ENCODE data around the gene ZNF76.

ZNF76 gene

GRCh38 chr6:35220711-35221110, 38.8 kb upstream of the ZNF76 start:
- Histone ChIP-seq H3K4me1 (ENCODE audit: control insufficient read depth, insufficient read depth, low read length) (no peaks in the 10 kb centered on the region), H3K4me3 (ENCODE audit: low read length) (no peak overlapping the region), H3K9me3 (ENCODE audit: control insufficient read depth, low read length) (no peaks in the 10 kb centered on the region), H3K36me3 (ENCODE audit: control insufficient read depth, insufficient read depth, low read length) (no peaks in the 10 kb centered on the region), H3K9ac (ENCODE audit: low read length) (no peak overlapping the region), H3K27me3 (ENCODE audit: control insufficient read depth, insufficient read depth, low read length) (peaks cover 55% of the 10 kb centered on the region)

- H3K9ac ChIP-seq (ENCODE audit: low read length), result no peak overlapping the region
- H3K9me3 ChIP-seq (ENCODE audit: control insufficient read depth, low read length), result no peaks in the 10 kb centered on the region
- H3K36me3 ChIP-seq (ENCODE audit: control insufficient read depth, insufficient read depth, low read length), result no peaks in the 10 kb centered on the region
- peaks cover 30% of the 10 kb centered on the region for H3K27me3 ChIP-seq (ENCODE audit: control insufficient read depth, insufficient read depth, low read length)
- no peak overlapping the region for H3K4me3 ChIP-seq (ENCODE audit: low read length)
- H3K4me1 ChIP-seq (ENCODE audit: control insufficient read depth, insufficient read depth, low read length), result no peaks in the 10 kb centered on the region
Observed at GRCh38 chr6:35223396-35223795, 36.1 kb upstream of the ZNF76 start.

DNA sequence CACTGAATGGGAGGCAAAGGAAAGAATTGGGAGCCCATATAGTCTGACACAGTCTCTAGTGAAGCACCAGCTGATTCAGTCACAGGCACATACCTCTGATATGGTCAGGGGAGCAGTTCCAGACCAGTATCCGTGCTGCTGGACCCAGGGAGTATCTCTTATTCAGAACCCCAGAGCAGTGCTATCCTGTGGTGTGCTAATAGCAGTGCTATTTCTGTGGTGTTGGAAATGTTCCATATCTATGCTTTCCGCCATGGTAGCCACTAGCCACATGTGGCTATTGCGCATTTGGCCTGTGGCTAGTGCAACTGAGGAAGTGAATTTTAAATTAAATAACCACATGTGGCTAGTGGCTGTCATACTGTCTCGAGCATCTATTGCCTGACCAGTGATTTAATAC, 34.8 kb upstream of the ZNF76 start:
- H3K9ac ChIP-seq (ENCODE audit: low read length), result no peak overlapping the region
- no peaks in the 10 kb centered on the region for H3K9me3 ChIP-seq (ENCODE audit: control insufficient read depth, low read length)
- peaks cover 18% of the 10 kb centered on the region for H3K27me3 ChIP-seq (ENCODE audit: control insufficient read depth, insufficient read depth, low read length)
- no peak overlapping the region for H3K4me3 ChIP-seq (ENCODE audit: low read length)
- H3K36me3 ChIP-seq (ENCODE audit: control insufficient read depth, insufficient read depth, low read length), result no peaks in the 10 kb centered on the region
- no peaks in the 10 kb centered on the region for H3K4me1 ChIP-seq (ENCODE audit: control insufficient read depth, insufficient read depth, low read length)

- Histone ChIP-seq H3K9ac (ENCODE audit: low read length) (no peak overlapping the region), H3K36me3 (ENCODE audit: control insufficient read depth, insufficient read depth, low read length) (no peaks in the 10 kb centered on the region), H3K4me3 (ENCODE audit: low read length) (no peak overlapping the region), H3K9me3 (ENCODE audit: control insufficient read depth, low read length) (no peaks in the 10 kb centered on the region), H3K27me3 (ENCODE audit: control insufficient read depth, insufficient read depth, low read length) (no peaks in the 10 kb centered on the region), H3K4me1 (ENCODE audit: control insufficient read depth, insufficient read depth, low read length) (peaks cover 6% of the 10 kb centered on the region)
Observed at GRCh38 chr6:35228481-35228880, 31.1 kb upstream of the ZNF76 start.

- H3K36me3 ChIP-seq (ENCODE audit: control insufficient read depth, insufficient read depth, low read length), result no peaks in the 10 kb centered on the region
- H3K4me3 ChIP-seq (ENCODE audit: low read length), result no peak overlapping the region
- H3K9ac ChIP-seq (ENCODE audit: low read length), result no peak overlapping the region
- peaks cover 6% of the 10 kb centered on the region for H3K4me1 ChIP-seq (ENCODE audit: control insufficient read depth, insufficient read depth, low read length)
- H3K9me3 ChIP-seq (ENCODE audit: control insufficient read depth, low read length), result no peaks in the 10 kb centered on the region
- H3K27me3 ChIP-seq (ENCODE audit: control insufficient read depth, insufficient read depth, low read length), result no peaks in the 10 kb centered on the region
Observed at GRCh38 chr6:35229304-35229703, 30.2 kb upstream of the ZNF76 start.

GRCh38 chr6:35230498-35230897, 29.0 kb upstream of the ZNF76 start:
- Histone ChIP-seq H3K36me3 (ENCODE audit: control insufficient read depth, insufficient read depth, low read length) (no peaks in the 10 kb centered on the region), H3K9ac (ENCODE audit: low read length) (no peak overlapping the region), H3K4me1 (ENCODE audit: control insufficient read depth, insufficient read depth, low read length) (peaks cover 6% of the 10 kb centered on the region), H3K27me3 (ENCODE audit: control insufficient read depth, insufficient read depth, low read length) (no peaks in the 10 kb centered on the region), H3K4me3 (ENCODE audit: low read length) (no peak overlapping the region), H3K9me3 (ENCODE audit: control insufficient read depth, low read length) (no peaks in the 10 kb centered on the region)

DNA sequence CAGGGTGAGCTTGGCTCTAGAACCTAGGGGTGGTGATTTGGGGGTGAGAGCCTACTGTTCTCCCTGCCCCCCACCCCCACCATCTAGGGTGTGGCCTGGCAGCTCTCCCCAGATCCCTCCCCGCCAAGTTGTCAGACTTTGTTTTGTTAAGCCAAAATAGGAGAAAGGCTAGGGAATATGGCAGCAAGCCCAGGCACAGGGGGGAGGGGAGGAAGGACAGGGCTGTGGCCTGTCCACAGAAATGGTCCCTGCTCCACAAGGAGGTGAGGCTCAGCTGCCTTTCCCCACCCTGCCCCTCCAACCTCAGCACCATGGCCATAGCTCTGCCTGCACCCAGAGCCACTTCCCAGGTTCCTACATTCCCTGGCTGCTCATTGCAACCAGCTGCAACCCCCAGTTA, 28.6 kb upstream of the ZNF76 start:
- H3K9ac ChIP-seq (ENCODE audit: low read length), result no peak overlapping the region
- H3K4me1 ChIP-seq (ENCODE audit: control insufficient read depth, insufficient read depth, low read length), result peaks cover 6% of the 10 kb centered on the region
- H3K27me3 ChIP-seq (ENCODE audit: control insufficient read depth, insufficient read depth, low read length), result no peaks in the 10 kb centered on the region
- no peaks in the 10 kb centered on the region for H3K36me3 ChIP-seq (ENCODE audit: control insufficient read depth, insufficient read depth, low read length)
- no peak overlapping the region for H3K4me3 ChIP-seq (ENCODE audit: low read length)
- no peaks in the 10 kb centered on the region for H3K9me3 ChIP-seq (ENCODE audit: control insufficient read depth, low read length)

- no peaks in the 10 kb centered on the region for H3K27me3 ChIP-seq (ENCODE audit: control insufficient read depth, insufficient read depth, low read length)
- no peaks in the 10 kb centered on the region for H3K36me3 ChIP-seq (ENCODE audit: control insufficient read depth, insufficient read depth, low read length)
- no peak overlapping the region for H3K9ac ChIP-seq (ENCODE audit: low read length)
Observed at GRCh38 chr6:35231563-35231962, 28.0 kb upstream of the ZNF76 start.

DNA sequence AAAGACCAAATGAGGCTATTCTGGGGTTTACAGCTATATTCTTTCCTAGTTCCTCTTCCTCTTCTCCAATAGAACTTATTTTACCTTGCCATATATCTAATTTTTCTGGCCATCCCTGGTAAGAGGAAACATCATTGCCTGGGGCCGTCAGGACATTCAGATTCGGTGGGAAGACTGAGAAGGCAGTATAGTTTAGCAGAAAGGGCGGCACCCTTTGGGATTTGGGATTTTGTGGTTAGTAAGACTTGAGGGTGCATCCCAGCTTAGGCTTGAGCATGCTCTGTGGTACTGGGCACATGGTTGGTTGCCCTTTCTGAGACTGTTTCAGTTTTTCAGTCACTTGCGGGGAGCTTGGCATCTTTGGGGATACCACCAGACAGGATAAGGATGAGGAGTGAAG, 24.6 kb upstream of the ZNF76 start:
- H3K27me3 ChIP-seq (ENCODE audit: control insufficient read depth, insufficient read depth, low read length), result no peaks in the 10 kb centered on the region
- no peak overlapping the region for H3K4me3 ChIP-seq (ENCODE audit: low read length)
- H3K9me3 ChIP-seq (ENCODE audit: control insufficient read depth, low read length), result no peaks in the 10 kb centered on the region
- H3K9ac ChIP-seq (ENCODE audit: low read length), result no peak overlapping the region
- H3K36me3 ChIP-seq (ENCODE audit: control insufficient read depth, insufficient read depth, low read length), result no peaks in the 10 kb centered on the region
- peaks cover 6% of the 10 kb centered on the region for H3K4me1 ChIP-seq (ENCODE audit: control insufficient read depth, insufficient read depth, low read length)

More at GRCh38 chr6:35231563-35231962, 28.0 kb upstream of the ZNF76 start:
- Histone ChIP-seq H3K4me1 (ENCODE audit: control insufficient read depth, insufficient read depth, low read length) (peaks cover 6% of the 10 kb centered on the region), H3K9me3 (ENCODE audit: control insufficient read depth, low read length) (no peaks in the 10 kb centered on the region), H3K4me3 (ENCODE audit: low read length) (no peak overlapping the region)

DNA sequence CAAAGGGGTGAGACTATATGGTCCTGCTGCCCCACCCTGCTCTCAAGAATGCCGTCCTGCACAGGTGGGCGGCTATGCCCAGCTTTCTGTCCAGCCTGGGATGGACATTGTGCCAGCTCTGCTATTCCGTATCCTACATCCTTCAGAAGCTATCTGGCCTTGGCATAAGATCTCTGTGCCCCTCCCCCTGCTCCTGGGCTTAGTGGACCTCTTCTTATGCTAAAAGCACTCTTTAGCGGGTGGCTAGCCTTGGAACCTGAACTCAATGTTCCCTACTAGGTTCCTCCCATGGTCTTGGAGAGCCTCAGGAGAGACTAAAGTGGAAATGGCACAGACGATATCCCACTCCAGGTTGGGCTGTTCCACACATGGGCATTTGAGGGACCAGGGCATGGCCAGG, 23.3 kb upstream of the ZNF76 start:
- Histone ChIP-seq H3K9me3 (ENCODE audit: control insufficient read depth, low read length) (no peaks in the 10 kb centered on the region), H3K4me1 (ENCODE audit: control insufficient read depth, insufficient read depth, low read length) (peaks cover 4% of the 10 kb centered on the region), H3K4me3 (ENCODE audit: low read length) (no peak overlapping the region), H3K36me3 (ENCODE audit: control insufficient read depth, insufficient read depth, low read length) (no peaks in the 10 kb centered on the region), H3K9ac (ENCODE audit: low read length) (no peak overlapping the region), H3K27me3 (ENCODE audit: control insufficient read depth, insufficient read depth, low read length) (no peaks in the 10 kb centered on the region)

DNA sequence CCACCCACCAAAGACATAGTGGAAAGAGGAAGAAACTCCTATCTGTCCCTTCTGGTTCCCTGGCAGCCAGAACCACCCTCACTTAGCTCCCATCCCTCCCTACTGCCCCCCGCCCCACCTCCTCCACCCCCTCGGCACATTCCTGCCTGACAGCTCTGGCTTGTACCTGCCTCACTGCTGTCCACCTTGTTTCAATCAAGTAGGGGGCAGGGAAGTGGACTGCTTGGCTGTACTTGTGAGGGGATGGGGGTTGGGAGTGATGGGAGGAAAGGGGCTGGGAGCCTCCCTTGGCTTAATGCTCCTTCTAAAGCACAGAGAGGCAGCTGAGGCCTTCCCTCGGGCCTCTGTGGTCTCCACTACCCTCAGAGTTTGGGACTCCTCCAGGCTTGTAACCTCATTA, 22.1 kb upstream of the ZNF76 start:
- Histone ChIP-seq H3K36me3 (ENCODE audit: control insufficient read depth, insufficient read depth, low read length) (no peaks in the 10 kb centered on the region), H3K4me3 (ENCODE audit: low read length) (no peak overlapping the region), H3K27me3 (ENCODE audit: control insufficient read depth, insufficient read depth, low read length) (no peaks in the 10 kb centered on the region), H3K4me1 (ENCODE audit: control insufficient read depth, insufficient read depth, low read length) (no peaks in the 10 kb centered on the region), H3K9me3 (ENCODE audit: control insufficient read depth, low read length) (no peaks in the 10 kb centered on the region), H3K9ac (ENCODE audit: low read length) (no peak overlapping the region)

- Histone ChIP-seq H3K9me3 (ENCODE audit: control insufficient read depth, low read length) (no peaks in the 10 kb centered on the region), H3K36me3 (ENCODE audit: control insufficient read depth, insufficient read depth, low read length) (no peaks in the 10 kb centered on the region), H3K27me3 (ENCODE audit: control insufficient read depth, insufficient read depth, low read length) (no peaks in the 10 kb centered on the region), H3K4me3 (ENCODE audit: low read length) (no peak overlapping the region), H3K4me1 (ENCODE audit: control insufficient read depth, insufficient read depth, low read length) (no peaks in the 10 kb centered on the region), H3K9ac (ENCODE audit: low read length) (no peak overlapping the region)
Observed at GRCh38 chr6:35238843-35239289, 20.7 kb upstream of the ZNF76 start.

- no peak overlapping the region for H3K4me3 ChIP-seq (ENCODE audit: low read length)
- H3K36me3 ChIP-seq (ENCODE audit: control insufficient read depth, insufficient read depth, low read length), result no peaks in the 10 kb centered on the region
- H3K4me1 ChIP-seq (ENCODE audit: control insufficient read depth, insufficient read depth, low read length), result no peaks in the 10 kb centered on the region
- no peak overlapping the region for H3K9ac ChIP-seq (ENCODE audit: low read length)
- no peaks in the 10 kb centered on the region for H3K9me3 ChIP-seq (ENCODE audit: control insufficient read depth, low read length)
- H3K27me3 ChIP-seq (ENCODE audit: control insufficient read depth, insufficient read depth, low read length), result no peaks in the 10 kb centered on the region
Observed at GRCh38 chr6:35239581-35239980, 20.0 kb upstream of the ZNF76 start.
